GM12878 (cell line): ENCODE results near the gene SLC9C1.

Source experiments
- ASH2L ChIP-seq: fragments of 300-600, 200-600 bp; sonication (generic); IDR thresholded peaks from 2 replicates; pipeline ENCODE4 v1.6.1; 2017; ENCODE audit warnings: low read depth, mild to moderate bottlenecking, borderline replicate concordance
- CHD4 ChIP-seq: fragments of 200-600 bp; sonication (generic); IDR thresholded peaks from 2 replicates; pipeline ENCODE4 v1.6.1; 2016; ENCODE audit warnings: mild to moderate bottlenecking
- FOXK2 ChIP-seq: fragments of 450-650 bp; IDR thresholded peaks from 2 replicates; pipeline ENCODE4 v1.6.1; 2017; ENCODE audit warnings: mild to moderate bottlenecking, moderate library complexity
- PAX5 ChIP-seq: IDR thresholded peaks from 2 replicates; pipeline ENCODE4 v1.6.1; 2011; ENCODE audit warnings: low read depth, low read length, borderline replicate concordance
- SMARCA5 ChIP-seq: fragments of 450-650 bp; IDR thresholded peaks from 2 replicates; pipeline ENCODE4 v1.6.1; 2017; ENCODE audit warnings: mild to moderate bottlenecking
- YY1 ChIP-seq: IDR thresholded peaks from 2 replicates; pipeline ENCODE4 v1.6.1; 2011; ENCODE audit warnings: low read depth, mild to moderate bottlenecking, low read length
- ZSCAN29 ChIP-seq: fragments of 450-650 bp; IDR thresholded peaks from 2 replicates; pipeline ENCODE4 v1.6.1; 2017; ENCODE audit warnings: mild to moderate bottlenecking, moderate library complexity
- TF ChIP-seq, protein P1 (sequence below): IDR thresholded peaks from 2 replicates; pipeline ENCODE4 v1.6.1; 2012; ENCODE audit warnings: mild to moderate bottlenecking, low read depth, low read length
- TF ChIP-seq, protein P2 (sequence below), 3 experiments: IDR thresholded peaks in 2 of 3; conservative IDR thresholded peaks in 1 of 3; 2 replicates each; pipeline ENCODE4 v1.5.1; 2011; ENCODE audit warnings: low read depth in 3 of 3, low read length in 3 of 3, mild to moderate bottlenecking in 3 of 3, control low read depth in 2 of 3, moderate library complexity in 2 of 3, inconsistent platforms in 1 of 3, mixed read lengths in 1 of 3; ENCODE audit not compliant: control insufficient read depth in 2 of 3, insufficient read depth in 1 of 3; ENCODE audit errors: extremely low read depth in 1 of 3

DNA sequence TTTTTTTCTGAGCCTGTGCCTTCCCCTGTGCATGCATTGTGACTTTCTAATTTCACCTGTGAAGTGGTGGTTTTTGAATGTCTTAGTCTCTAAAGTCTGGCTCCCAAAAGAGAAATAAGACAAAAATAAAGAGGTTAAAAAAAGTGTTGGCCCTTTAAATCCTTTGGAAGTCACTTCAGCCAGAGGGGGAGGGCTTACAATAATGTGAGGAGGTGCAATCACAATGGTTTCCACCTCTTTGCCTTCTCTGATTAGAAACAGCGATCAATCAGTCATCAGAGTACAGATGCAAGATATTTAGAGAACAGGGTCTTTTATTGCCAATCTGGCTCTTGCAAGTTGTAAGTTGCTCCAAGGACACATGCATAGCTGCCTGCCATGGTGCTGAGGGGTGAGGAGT, 96.9 kb downstream of the SLC9C1 start:
- TF ChIP-seq, protein P1, sequence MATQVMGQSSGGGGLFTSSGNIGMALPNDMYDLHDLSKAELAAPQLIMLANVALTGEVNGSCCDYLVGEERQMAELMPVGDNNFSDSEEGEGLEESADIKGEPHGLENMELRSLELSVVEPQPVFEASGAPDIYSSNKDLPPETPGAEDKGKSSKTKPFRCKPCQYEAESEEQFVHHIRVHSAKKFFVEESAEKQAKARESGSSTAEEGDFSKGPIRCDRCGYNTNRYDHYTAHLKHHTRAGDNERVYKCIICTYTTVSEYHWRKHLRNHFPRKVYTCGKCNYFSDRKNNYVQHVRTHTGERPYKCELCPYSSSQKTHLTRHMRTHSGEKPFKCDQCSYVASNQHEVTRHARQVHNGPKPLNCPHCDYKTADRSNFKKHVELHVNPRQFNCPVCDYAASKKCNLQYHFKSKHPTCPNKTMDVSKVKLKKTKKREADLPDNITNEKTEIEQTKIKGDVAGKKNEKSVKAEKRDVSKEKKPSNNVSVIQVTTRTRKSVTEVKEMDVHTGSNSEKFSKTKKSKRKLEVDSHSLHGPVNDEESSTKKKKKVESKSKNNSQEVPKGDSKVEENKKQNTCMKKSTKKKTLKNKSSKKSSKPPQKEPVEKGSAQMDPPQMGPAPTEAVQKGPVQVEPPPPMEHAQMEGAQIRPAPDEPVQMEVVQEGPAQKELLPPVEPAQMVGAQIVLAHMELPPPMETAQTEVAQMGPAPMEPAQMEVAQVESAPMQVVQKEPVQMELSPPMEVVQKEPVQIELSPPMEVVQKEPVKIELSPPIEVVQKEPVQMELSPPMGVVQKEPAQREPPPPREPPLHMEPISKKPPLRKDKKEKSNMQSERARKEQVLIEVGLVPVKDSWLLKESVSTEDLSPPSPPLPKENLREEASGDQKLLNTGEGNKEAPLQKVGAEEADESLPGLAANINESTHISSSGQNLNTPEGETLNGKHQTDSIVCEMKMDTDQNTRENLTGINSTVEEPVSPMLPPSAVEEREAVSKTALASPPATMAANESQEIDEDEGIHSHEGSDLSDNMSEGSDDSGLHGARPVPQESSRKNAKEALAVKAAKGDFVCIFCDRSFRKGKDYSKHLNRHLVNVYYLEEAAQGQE = no peak
- TF ChIP-seq ASH2L (no peak), SMARCA5 (no peak), YY1 (no peak), CHD4 (no peak), ZSCAN29 (no peak), FOXK2 (no peak), PAX5 (no peak)
- TF ChIP-seq, protein P2, sequence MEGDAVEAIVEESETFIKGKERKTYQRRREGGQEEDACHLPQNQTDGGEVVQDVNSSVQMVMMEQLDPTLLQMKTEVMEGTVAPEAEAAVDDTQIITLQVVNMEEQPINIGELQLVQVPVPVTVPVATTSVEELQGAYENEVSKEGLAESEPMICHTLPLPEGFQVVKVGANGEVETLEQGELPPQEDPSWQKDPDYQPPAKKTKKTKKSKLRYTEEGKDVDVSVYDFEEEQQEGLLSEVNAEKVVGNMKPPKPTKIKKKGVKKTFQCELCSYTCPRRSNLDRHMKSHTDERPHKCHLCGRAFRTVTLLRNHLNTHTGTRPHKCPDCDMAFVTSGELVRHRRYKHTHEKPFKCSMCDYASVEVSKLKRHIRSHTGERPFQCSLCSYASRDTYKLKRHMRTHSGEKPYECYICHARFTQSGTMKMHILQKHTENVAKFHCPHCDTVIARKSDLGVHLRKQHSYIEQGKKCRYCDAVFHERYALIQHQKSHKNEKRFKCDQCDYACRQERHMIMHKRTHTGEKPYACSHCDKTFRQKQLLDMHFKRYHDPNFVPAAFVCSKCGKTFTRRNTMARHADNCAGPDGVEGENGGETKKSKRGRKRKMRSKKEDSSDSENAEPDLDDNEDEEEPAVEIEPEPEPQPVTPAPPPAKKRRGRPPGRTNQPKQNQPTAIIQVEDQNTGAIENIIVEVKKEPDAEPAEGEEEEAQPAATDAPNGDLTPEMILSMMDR (IDR thresholded peaks at IDR 0.05 in 2 of 3, conservative IDR thresholded peaks at IDR 0.05 in 1 of 3; ENCODE audit: control insufficient read depth in 2 of 3, extremely low read depth in 1 of 3, insufficient read depth in 1 of 3, low read depth in 3 of 3, low read length in 3 of 3) = no peak
